ENCODE data around the gene IL1R1. TPM values are rescaled to one million over a fixed set of nuclear protein-coding genes. Genes with fewer than 3 reads are reported as not detected.

IL1R1 gene
- polyA plus RNA-seq, 1 experiment, result 102 TPM

DNA sequence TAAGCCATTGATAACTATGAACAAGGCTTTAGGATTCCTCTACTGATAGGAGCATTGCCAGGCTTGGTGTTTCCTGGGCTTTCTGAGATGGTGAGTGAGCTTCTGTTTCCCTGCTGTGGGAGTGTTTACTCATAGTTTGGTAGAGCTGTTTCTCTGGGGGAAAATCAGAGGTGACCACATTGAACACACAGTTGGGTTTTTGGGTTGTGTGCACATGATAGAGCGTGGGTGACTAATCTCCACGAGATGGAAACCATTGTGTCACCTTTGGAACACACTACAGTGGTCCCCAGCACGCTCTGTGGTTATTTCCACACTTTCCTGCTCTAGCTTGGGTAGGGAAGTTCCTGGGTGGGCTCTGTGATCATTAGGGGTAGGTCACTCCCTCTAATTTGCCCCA, 5.4 kb downstream of the IL1R1 start:
- POLR2A ChIA-PET, result no interaction called here
- TF ChIP-seq, protein P1, sequence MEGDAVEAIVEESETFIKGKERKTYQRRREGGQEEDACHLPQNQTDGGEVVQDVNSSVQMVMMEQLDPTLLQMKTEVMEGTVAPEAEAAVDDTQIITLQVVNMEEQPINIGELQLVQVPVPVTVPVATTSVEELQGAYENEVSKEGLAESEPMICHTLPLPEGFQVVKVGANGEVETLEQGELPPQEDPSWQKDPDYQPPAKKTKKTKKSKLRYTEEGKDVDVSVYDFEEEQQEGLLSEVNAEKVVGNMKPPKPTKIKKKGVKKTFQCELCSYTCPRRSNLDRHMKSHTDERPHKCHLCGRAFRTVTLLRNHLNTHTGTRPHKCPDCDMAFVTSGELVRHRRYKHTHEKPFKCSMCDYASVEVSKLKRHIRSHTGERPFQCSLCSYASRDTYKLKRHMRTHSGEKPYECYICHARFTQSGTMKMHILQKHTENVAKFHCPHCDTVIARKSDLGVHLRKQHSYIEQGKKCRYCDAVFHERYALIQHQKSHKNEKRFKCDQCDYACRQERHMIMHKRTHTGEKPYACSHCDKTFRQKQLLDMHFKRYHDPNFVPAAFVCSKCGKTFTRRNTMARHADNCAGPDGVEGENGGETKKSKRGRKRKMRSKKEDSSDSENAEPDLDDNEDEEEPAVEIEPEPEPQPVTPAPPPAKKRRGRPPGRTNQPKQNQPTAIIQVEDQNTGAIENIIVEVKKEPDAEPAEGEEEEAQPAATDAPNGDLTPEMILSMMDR (IDR thresholded peaks at IDR 0.05; ENCODE audit: low read depth, low read length), result no peak
- DNase-seq (ENCODE audit: low read depth, low spot score), result no peak
- no peaks in the 10 kb centered on the region for H3K27me3 ChIP-seq (ENCODE audit: control insufficient read depth, insufficient read depth, low read length)
- no peak overlapping the region for H3K27ac ChIP-seq (ENCODE audit: low read depth, low read length)
- CTCF ChIA-PET, result interaction anchor here (1.0 to 1.2 kb wide), 2 partner anchors 128 to 142 kb away, joined by 3 to 4 read pairs; no protein-coding TSS in a partner anchor
- H3K4me3 ChIP-seq (ENCODE audit: low read depth, low read length), result no peak overlapping the region
- peaks cover 66% of the 10 kb centered on the region for H3K9me3 ChIP-seq (ENCODE audit: control insufficient read depth, insufficient read depth, low read length)

DNA sequence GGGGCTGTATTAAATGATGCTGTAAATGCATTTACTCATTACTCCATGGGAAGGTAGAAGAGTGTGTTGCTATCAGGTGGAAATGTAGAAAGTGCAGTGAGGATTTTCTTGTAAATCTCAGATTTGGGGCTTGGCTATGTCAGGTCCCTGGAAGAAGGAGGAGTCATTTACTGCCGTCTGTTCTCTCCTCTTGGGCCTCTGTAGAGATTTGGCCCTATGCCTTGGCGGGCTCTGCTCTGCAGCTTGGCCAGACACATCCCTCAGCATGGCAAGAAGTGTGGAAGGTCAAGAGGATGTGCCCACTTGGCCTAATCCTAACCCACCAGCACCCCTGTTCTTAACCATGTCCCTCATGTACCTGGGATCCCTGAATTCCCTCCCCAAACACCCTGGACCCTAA, 6.7 kb downstream of the IL1R1 start:
- CTCF ChIA-PET, result interaction anchor here (1.1 kb wide), 1 partner anchor 17 kb away, joined by 5 read pairs; no protein-coding TSS in a partner anchor
- no peak overlapping the region for H3K27ac ChIP-seq (ENCODE audit: low read depth, low read length)
- TF ChIP-seq, protein P1 (IDR thresholded peaks at IDR 0.05; ENCODE audit: low read depth, low read length), result no peak
- H3K4me3 ChIP-seq (ENCODE audit: low read depth, low read length), result no peak overlapping the region
- no peak for DNase-seq (ENCODE audit: low read depth, low spot score)
- H3K27me3 ChIP-seq (ENCODE audit: control insufficient read depth, insufficient read depth, low read length), result no peaks in the 10 kb centered on the region
- POLR2A ChIA-PET, result no interaction called here
- peaks cover 61% of the 10 kb centered on the region for H3K9me3 ChIP-seq (ENCODE audit: control insufficient read depth, insufficient read depth, low read length)

DNA sequence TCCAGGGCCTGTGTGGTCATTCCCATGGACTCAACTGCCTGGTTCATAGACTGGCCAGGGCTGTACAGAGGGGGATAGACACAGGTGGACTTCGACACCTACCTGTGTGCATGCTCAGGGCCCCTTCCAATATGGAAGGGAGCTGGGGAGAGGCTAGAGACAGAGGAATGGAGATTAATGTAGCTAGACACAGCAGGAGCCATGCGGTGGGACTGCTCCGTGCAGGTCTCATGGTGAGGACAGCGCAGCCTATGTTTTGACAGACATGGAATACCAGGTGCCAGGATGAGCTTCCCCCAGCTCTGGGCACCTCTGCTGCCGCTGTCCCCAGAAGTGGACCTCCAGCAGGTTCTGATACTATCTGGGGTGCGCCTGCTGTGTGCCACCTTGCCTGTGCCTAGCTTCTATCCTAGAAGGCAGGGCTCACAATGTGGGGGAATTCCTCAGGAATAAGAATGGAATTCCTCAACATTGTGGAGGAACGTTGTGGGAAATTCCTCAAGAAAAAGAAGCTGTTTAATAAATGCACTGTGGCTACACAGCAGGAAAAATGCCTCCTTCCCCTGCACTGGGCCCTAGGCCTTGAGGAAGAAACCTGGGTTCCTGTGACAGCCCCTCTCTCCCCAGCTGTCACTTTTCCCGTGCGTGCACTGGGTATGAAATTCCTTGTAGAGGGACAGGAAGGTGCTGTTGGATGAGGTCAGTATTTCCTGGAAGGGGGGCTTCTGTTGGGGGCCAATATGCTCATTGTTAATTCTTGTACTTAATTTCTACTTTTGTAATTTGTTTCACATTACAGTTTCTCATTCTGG, 7.3 kb downstream of the IL1R1 start:
- ChIA-PET CTCF (interaction anchor here (1.1 kb wide), 1 partner anchor 16 kb away, joined by 5 read pairs; no protein-coding TSS in a partner anchor), POLR2A (no interaction called here)
- Histone ChIP-seq H3K9me3 (ENCODE audit: control insufficient read depth, insufficient read depth, low read length) (peaks cover 54% of the 10 kb centered on the region), H3K4me3 (ENCODE audit: low read depth, low read length) (no peak overlapping the region), H3K27me3 (ENCODE audit: control insufficient read depth, insufficient read depth, low read length) (no peaks in the 10 kb centered on the region), H3K27ac (ENCODE audit: low read depth, low read length) (no peak overlapping the region)
- TF ChIP-seq, protein P1 (IDR thresholded peaks at IDR 0.05; ENCODE audit: low read depth, low read length), result no peak
- DNase-seq (ENCODE audit: low read depth, low spot score), result no peak

DNA sequence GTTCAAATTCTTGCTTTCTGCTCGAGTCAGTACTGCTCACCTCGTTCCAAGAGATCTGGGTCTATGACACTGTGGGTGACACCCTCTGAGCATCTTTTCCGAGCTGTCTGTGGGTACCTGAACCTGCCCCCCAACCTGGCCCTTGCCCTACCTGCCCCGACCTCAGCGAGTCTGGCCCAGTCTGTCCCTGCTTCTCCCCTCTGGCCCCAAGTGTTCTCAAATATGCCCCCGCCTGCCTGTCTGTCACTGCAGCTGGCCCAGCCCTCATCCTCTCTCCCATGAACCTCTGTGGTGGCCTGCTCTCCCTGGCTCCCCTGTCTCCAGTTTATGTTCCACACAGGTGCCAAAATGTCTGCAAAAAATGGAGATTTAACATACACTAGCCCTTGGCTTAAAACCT, 11.8 kb downstream of the IL1R1 start:
- H3K27ac ChIP-seq (ENCODE audit: low read depth, low read length), result no peak overlapping the region
- H3K4me3 ChIP-seq (ENCODE audit: low read depth, low read length), result no peak overlapping the region
- POLR2A ChIA-PET, result interaction anchor here (1.1 kb wide), 1 partner anchor 12 kb away, joined by 3 read pairs; the partner anchor contains the start of gene IL1R1
- CTCF ChIA-PET, result interaction anchor here (2.4 to 4.6 kb wide), 3 partner anchors 86 to 270 kb away, joined by 8 to 21 read pairs (median 8); no protein-coding TSS in a partner anchor
- peaks cover 18% of the 10 kb centered on the region for H3K9me3 ChIP-seq (ENCODE audit: control insufficient read depth, insufficient read depth, low read length)
- no peak for DNase-seq (ENCODE audit: low read depth, low spot score)
- no peaks in the 10 kb centered on the region for H3K27me3 ChIP-seq (ENCODE audit: control insufficient read depth, insufficient read depth, low read length)
- TF ChIP-seq, protein P1 (IDR thresholded peaks at IDR 0.05; ENCODE audit: low read depth, low read length), result no peak
